Pons (tissue), 1 donor: ENCODE results near the gene TBC1D5.
A peak's percentile ranks its signal among the peaks of the same experiment; 100 is the strongest.

ENCODE experiments used
- DNase-seq: peaks from one replicate; pipeline ENCODE4 v3.0.0-alpha.2; 2016; ENCODE audit warnings: low spot score

TBC1D5 gene

GRCh38 chr3:17231537-17232261, 510.7 kb downstream of the TBC1D5 start:
- no peak for DNase-seq

- DNase-seq = no peak
These were observed 515.0 kb downstream of the TBC1D5 start for GRCh38 chr3:17227472-17227871.

GRCh38 chr3:17221529-17221928, 520.9 kb downstream of the TBC1D5 start:
- DNase-seq = no peak

DNA sequence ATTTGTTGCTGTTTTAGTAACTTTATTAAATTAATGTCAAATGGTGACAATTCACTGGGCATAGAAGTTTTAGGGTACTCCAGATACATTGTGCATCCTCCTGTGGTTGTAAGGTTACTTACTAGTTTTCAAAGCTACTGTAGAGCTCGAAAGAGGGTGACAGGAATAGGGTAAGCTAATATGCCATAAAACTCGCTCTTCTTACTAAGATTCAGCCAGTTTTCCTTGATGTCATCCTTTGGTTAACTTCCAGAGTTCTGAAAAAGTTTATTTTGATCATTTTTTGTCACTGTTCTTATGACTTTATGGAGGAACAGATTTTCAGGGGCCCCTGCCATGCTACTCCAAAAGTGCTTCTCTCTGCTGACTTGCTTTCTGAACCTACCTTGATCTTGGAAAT, 522.8 kb downstream of the TBC1D5 start:
- no peak for DNase-seq

- DNase-seq = no peak
These were observed 523.8 kb downstream of the TBC1D5 start for GRCh38 chr3:17218587-17218986.

GRCh38 chr3:17217588-17217987, 524.8 kb downstream of the TBC1D5 start:
- DNase-seq = no peak

- DNase-seq = no peak
These were observed 529.3 kb downstream of the TBC1D5 start for GRCh38 chr3:17213102-17213501.

DNA sequence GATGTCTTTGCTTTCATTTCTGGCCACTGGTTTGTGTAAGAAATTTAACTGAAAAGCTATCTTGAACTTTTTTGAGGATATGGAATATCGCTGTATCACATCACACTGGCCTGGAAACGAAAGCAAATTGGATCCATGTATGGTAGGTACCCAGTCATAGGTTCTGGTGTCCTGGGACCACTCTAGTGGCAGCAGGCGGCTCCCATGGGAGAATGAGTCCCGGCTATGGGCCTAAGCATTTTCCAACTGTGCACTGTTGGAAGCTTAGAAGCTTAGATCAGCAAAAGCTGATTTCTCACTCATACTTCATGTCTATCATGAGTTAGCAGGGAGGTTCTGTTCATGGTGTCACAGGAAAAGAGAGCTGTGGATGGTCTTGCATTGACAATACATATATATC, 534.5 kb downstream of the TBC1D5 start:
- DNase-seq = no peak

DNA sequence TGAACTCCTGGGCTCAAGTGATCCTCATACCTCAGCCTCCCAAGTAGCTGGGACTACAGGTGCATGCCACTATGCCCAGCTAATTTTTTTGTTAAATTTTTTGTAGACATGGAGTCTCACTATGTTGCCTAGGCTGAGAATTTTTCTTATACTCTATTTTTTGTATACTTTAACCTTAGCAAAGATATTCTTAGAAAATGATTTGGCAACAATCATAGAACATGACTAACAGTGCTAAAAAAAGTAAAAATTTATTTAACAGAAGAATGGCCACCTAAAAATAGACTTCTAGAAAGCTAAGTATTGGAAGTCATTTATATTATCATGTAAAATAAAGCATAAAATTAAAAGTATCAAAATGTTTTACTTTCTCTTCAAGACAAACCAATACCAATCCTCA, 535.4 kb downstream of the TBC1D5 start:
- no peak for DNase-seq

- peak; percentile 45 for DNase-seq
These were observed 538.3 kb downstream of the TBC1D5 start for GRCh38 chr3:17204049-17204650.

- no peak for DNase-seq
These were observed 540.9 kb downstream of the TBC1D5 start for GRCh38 chr3:17201538-17201937.

- peak; percentile 92 for DNase-seq
These were observed 546.4 kb downstream of the TBC1D5 start for GRCh38 chr3:17195856-17196604.

- DNase-seq = peak; percentile 94
These were observed 547.2 kb downstream of the TBC1D5 start for GRCh38 chr3:17195192-17195611.

- peak; percentile 43 for DNase-seq
These were observed 548.3 kb downstream of the TBC1D5 start for GRCh38 chr3:17194116-17194515.

DNA sequence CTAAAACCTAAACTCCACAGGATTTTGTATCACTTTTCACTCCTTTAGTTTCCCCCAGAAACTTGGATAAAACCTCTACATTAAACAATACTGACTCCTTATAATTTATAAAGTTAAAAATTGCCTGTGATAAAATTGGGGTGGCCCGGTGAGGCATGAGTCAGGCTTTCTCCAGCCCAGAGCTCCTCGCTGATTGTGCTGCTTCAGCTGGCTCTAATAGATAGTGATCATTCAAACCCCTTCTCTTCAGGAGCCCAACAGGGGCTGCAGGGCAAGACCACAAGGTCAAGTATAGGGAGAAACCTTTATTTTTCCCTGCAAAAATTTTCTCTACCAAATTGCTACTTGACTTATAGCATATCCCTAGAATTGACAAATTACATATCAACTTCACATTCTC, 549.4 kb downstream of the TBC1D5 start:
- no peak for DNase-seq

DNA sequence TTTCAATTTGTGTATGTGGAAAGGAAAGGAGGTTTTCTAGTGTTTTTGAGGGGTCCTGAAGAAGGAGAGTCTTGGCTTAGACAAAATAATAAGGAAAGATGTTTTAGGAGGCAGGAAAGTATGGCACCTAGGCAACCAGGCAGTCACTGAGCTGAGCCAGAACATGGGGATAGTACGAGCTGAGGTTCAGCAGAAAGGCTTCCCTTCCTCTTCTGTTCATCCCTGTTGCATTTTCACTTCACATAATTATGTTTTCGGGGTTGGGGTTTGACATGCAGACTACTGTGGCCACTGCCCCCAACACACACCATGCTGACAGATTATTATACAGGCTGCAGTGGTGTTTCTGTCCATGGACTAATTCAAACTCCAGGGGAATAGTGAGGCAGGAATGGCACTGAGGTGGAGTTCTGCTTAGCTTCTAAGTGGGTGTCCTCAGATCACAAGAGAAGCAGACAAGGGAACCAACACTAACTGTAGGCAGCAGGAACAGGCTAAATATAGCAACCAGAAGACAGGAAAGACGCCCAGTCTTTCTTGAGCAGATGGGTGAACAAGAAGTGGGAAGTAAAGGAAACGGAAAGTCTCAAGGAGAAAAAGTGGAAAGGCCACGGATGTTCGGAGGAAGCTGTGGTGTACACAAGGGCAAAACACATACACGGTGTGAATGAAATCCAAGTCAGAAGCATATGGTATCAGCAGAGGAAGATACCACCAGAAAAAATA, 551.9 kb downstream of the TBC1D5 start:
- DNase-seq = peak; percentile 71

GRCh38 chr3:17188378-17188777, 554.1 kb downstream of the TBC1D5 start:
- no peak for DNase-seq

DNA sequence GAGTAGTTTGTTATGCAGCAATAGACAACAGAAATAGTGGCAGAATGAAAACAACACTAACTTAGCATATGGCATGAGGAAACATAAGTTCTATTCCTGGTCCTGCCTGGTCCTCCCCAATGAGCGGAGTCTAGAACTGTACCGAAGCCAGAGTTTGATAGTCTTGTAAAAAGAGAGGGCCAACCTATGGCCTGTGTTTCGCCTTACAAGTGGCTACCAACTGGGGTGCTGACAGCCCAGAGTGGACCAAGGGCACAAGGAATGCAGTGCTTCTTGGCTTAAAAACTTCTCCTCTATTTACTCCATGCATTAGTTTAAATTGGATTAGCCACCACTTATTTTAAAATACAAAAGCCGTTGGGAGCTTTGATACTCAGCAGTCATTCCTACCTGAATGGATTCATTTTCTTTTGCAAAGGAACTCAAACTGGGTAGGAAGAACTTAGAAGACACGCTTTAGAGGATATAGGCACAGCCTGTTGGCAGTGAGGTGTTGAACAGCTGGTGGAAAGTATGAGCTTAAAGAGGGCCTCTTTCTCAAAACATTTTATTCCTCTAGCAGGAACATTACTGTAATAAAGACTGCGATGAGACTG, 554.7 kb downstream of the TBC1D5 start:
- DNase-seq = no peak

GRCh38 chr3:17183951-17184550, 558.4 kb downstream of the TBC1D5 start:
- no peak for DNase-seq

- DNase-seq = no peak
These were observed 560.3 kb downstream of the TBC1D5 start for GRCh38 chr3:17182166-17182565.

GRCh38 chr3:17181413-17181907, 561.0 kb downstream of the TBC1D5 start:
- DNase-seq = no peak
